ENCODE results near the gene FBXO44. TPM values are rescaled to one million over a fixed set of nuclear protein-coding genes. Genes with fewer than 3 reads are reported as not detected.

Gene FBXO44
- polyA plus RNA-seq, 1 experiment: 24.4 TPM

DNA sequence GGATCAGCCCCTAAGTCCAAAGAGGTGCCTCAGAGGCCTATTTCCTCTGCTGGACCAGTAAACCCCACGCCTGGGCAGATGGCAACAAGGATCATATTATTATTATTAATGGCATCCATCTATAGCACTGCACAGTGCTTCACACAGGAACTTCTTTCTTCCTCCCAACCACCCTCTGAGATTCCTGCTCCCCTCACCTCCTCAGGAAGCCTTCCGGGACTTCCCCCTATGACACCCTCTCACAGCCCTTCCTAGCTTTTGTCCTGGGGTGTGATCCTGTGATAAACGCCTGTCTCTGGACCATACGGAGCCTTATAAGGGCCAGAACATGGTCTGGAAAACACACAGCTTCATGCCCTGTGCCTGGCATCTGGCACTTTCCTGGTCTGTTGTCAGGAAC, 3.7 kb upstream of the FBXO44 start:
- Histone ChIP-seq H3K27me3 (ENCODE audit: control insufficient read depth, insufficient read depth, low read length) (peaks cover 6% of the 10 kb centered on the region), H3K36me3 (ENCODE audit: control insufficient read depth, insufficient read depth, low read length) (no peaks in the 10 kb centered on the region), H3K4me3 (ENCODE audit: low read depth, low read length) (no peak overlapping the region)
- TF ChIP-seq, protein P1, sequence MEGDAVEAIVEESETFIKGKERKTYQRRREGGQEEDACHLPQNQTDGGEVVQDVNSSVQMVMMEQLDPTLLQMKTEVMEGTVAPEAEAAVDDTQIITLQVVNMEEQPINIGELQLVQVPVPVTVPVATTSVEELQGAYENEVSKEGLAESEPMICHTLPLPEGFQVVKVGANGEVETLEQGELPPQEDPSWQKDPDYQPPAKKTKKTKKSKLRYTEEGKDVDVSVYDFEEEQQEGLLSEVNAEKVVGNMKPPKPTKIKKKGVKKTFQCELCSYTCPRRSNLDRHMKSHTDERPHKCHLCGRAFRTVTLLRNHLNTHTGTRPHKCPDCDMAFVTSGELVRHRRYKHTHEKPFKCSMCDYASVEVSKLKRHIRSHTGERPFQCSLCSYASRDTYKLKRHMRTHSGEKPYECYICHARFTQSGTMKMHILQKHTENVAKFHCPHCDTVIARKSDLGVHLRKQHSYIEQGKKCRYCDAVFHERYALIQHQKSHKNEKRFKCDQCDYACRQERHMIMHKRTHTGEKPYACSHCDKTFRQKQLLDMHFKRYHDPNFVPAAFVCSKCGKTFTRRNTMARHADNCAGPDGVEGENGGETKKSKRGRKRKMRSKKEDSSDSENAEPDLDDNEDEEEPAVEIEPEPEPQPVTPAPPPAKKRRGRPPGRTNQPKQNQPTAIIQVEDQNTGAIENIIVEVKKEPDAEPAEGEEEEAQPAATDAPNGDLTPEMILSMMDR (IDR thresholded peaks at IDR 0.05; ENCODE audit: insufficient read depth, low read depth, low read length): no peak
- no peak for DNase-seq (ENCODE audit: low read depth)
- ChIA-PET CTCF (interaction anchor here (0.9 to 11.6 kb wide), 12 partner anchors 9 to 614 kb away, joined by 3 to 192 read pairs (median 6); partner anchors contain the start of gene FBXO6), POLR2A (no interaction called here)

DNA sequence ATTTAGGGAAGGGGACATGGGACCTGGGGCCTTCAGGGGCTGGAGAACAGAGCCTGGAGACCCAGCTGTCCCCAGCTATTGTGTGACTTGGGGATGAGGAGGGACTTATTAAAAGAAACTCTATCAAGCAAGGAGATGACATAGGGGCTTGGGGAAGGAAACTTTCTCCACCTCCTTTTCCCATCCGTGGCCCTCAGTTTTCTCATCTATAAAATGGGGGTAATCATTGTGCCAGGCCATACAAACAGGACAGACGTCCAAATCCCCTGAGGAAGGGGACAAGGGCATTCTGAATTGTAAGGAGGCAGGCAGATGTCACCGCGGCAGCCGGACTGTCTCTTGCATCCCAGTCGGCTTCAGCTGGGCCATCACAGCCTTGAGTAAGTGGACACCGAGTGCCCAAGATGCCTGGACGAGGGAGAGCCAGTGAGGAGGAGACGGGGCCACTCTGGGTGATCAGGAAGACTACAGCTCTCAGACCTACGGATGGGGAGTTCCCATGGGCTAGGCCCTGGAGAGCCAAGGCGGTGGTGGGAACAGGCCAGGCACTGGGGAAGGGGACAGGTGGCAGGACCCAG, 2.4 kb upstream of the FBXO44 start:
- no peak overlapping the region for H3K4me3 ChIP-seq (ENCODE audit: low read depth, low read length)
- POLR2A ChIA-PET: no interaction called here
- peaks cover 2% of the 10 kb centered on the region; the same call in 1 of the 2 replicates for H3K36me3 ChIP-seq (ENCODE audit: control insufficient read depth, insufficient read depth, low read length)
- CTCF ChIA-PET: interaction anchor here (0.9 to 2.8 kb wide), 8 partner anchors 10 to 616 kb away, joined by 3 to 18 read pairs (median 4); partner anchors contain the start of gene FBXO6
- TF ChIP-seq, protein P1 (IDR thresholded peaks at IDR 0.05; ENCODE audit: insufficient read depth, low read depth, low read length): no peak
- 0 out of 2 replicates have a peak, but pooled peaks cover 4% of the 10 kb centered on the region for H3K27me3 ChIP-seq (ENCODE audit: control insufficient read depth, insufficient read depth, low read length)
- DNase-seq (ENCODE audit: low read depth): no peak

DNA sequence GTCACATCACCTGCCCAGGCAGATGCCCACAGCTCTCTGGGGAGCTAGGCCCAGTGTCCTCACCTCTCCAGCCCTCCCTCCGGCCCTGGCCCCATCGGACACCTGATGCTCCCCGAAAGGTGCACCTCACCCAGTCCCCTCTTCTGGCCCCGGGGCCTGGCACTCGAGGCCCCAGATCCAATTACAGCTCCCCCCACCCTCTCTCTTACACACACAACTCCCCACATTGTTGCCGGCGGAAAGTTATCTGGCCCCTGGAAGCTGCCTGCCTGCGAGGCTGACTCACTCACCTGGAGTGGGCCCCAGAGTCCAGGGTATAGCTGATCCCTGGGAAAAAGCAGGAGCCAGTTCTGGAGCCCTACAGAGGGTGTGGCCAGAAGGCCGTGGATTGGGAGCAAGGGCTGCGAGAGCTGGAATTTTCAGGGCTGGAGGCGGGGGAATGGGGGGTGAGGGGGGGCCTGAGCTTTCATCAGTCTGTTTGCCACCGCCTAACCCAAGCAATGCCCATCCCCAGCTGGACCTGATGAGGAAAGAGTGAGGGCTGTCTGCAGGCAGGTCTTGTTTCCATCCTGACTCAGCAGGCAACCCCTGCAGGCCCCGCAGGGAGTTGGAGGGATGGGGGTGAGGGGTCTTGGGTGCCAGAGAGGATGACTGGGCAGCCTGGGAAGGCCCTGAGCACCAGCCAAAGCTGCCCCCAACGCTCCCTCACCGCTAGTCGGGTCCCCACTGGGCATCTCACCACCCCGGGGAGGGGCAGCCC, 1.4 kb upstream of the FBXO44 start:
- Histone ChIP-seq H3K4me3 (ENCODE audit: low read depth, low read length) (no peak overlapping the region), H3K27me3 (ENCODE audit: control insufficient read depth, insufficient read depth, low read length) (0 out of 2 replicates have a peak, but pooled peaks cover 4% of the 10 kb centered on the region), H3K36me3 (ENCODE audit: control insufficient read depth, insufficient read depth, low read length) (peaks cover 2% of the 10 kb centered on the region; the same call in 1 of the 2 replicates)
- CTCF ChIA-PET: interaction anchor here (0.5 to 2.8 kb wide), 12 partner anchors 8 to 1145 kb away, joined by 3 to 18 read pairs (median 3); no protein-coding TSS in a partner anchor
- TF ChIP-seq, protein P1 (IDR thresholded peaks at IDR 0.05; ENCODE audit: insufficient read depth, low read depth, low read length): no peak
- POLR2A ChIA-PET: no interaction called here
- no peak for DNase-seq (ENCODE audit: low read depth)

DNA sequence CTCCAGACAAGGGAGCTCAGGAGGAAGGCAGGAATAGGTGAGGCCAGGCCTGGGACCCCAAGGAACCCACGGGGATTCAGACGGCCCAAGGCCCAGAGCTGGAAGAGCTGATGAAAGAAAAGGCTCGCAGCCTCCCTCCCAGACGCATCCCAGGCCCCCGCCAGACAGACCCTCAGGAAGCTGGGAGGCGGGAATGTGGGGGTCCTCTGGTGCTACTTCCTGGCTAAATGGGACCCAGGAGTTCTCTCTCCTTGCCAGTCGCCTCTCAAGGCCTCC, 878 bp upstream of the FBXO44 start:
- ChIA-PET POLR2A (no interaction called here), CTCF (interaction anchor here (0.5 to 2.8 kb wide), 7 partner anchors 9 to 1145 kb away, joined by 3 to 18 read pairs (median 5); partner anchors contain the start of gene FBXO6)
- no peak for DNase-seq (ENCODE audit: low read depth)
- Histone ChIP-seq H3K4me3 (ENCODE audit: low read depth, low read length) (peak overlapping the region; percentile 84), H3K36me3 (ENCODE audit: control insufficient read depth, insufficient read depth, low read length) (peaks cover 4% of the 10 kb centered on the region; the same call in 1 of the 2 replicates), H3K27me3 (ENCODE audit: control insufficient read depth, insufficient read depth, low read length) (0 out of 2 replicates have a peak, but pooled peaks cover 4% of the 10 kb centered on the region)
- TF ChIP-seq, protein P1 (IDR thresholded peaks at IDR 0.05; ENCODE audit: insufficient read depth, low read depth, low read length): no peak

All from BJ (cell line).